Adipocyte (in vitro differentiated cells): ENCODE results near the gene HADHB.
A peak's percentile ranks its signal among the peaks of the same experiment; 100 is the strongest.
"Not testable (repeated sequence)": the region's sequence is repeated elsewhere in the genome, so short reads cannot be mapped to it uniquely, and the experiment has no call there.

Experiments
- DNase-seq: peaks from one replicate; pipeline ENCODE4 v3.0.0-alpha.2; 2015; ENCODE audit warnings: low read depth
- H3K27me3 ChIP-seq: replicated peaks from 2 replicates; pipeline ENCODE4 v1.7.0; 2013; ENCODE audit warnings: mild to moderate bottlenecking, low read length, moderate library complexity; ENCODE audit not compliant: control insufficient read depth, insufficient read depth
- H3K36me3 ChIP-seq: 2 replicates; pipeline ENCODE4 v1.7.0; 2013; ENCODE audit warnings: low read length, mild to moderate bottlenecking, moderate library complexity; ENCODE audit not compliant: control insufficient read depth, insufficient read depth, severe bottlenecking
- H3K4me1 ChIP-seq: 2 replicates; pipeline ENCODE4 v1.7.0; 2013; ENCODE audit warnings: mild to moderate bottlenecking, low read length, moderate library complexity; ENCODE audit not compliant: control insufficient read depth, insufficient read depth
- H3K4me3 ChIP-seq: 2 replicates; pipeline ENCODE4 v1.7.0; 2013; ENCODE audit warnings: mild to moderate bottlenecking, low read length, moderate library complexity
- H3K9ac ChIP-seq: 2 replicates; pipeline ENCODE4 v1.7.0; 2013; ENCODE audit warnings: mild to moderate bottlenecking, low read length, moderate library complexity
- H3K9me3 ChIP-seq: 2 replicates; pipeline ENCODE4 v1.7.0; 2013; ENCODE audit warnings: mild to moderate bottlenecking, low read length, moderate library complexity; ENCODE audit not compliant: control insufficient read depth

Gene HADHB

GRCh38 chr2:26316845-26317244, 72.1 kb downstream of the HADHB start:
- Histone ChIP-seq H3K9me3 (no peaks in the 10 kb centered on the region), H3K4me3 (no peak overlapping the region), H3K9ac (no peak overlapping the region), H3K4me1 (peaks cover 8% of the 10 kb centered on the region), H3K27me3 (peaks cover 16% of the 10 kb centered on the region), H3K36me3 (no peaks in the 10 kb centered on the region)
- DNase-seq, result no peak

GRCh38 chr2:26317377-26318105, 72.8 kb downstream of the HADHB start:
- Histone ChIP-seq H3K9ac (no peak overlapping the region), H3K36me3 (no peaks in the 10 kb centered on the region), H3K27me3 (peaks cover 16% of the 10 kb centered on the region), H3K4me1 (peaks cover 8% of the 10 kb centered on the region), H3K9me3 (no peaks in the 10 kb centered on the region), H3K4me3 (no peak overlapping the region)
- DNase-seq, result peak; percentile 8

GRCh38 chr2:26318950-26319349, 74.2 kb downstream of the HADHB start:
- no peaks in the 10 kb centered on the region for H3K9me3 ChIP-seq
- no peaks in the 10 kb centered on the region for H3K36me3 ChIP-seq
- peaks cover 8% of the 10 kb centered on the region for H3K4me1 ChIP-seq
- H3K27me3 ChIP-seq, result peaks cover 16% of the 10 kb centered on the region
- no peak for DNase-seq
- no peak overlapping the region for H3K9ac ChIP-seq
- no peak overlapping the region for H3K4me3 ChIP-seq

- H3K4me1 ChIP-seq, result peaks cover 21% of the 10 kb centered on the region
- not testable (repeated sequence) for H3K36me3 ChIP-seq, H3K27me3 ChIP-seq, DNase-seq, H3K4me3 ChIP-seq, H3K9ac ChIP-seq, H3K9me3 ChIP-seq
Observed at GRCh38 chr2:26324479-26324878, 79.7 kb downstream of the HADHB start.

GRCh38 chr2:26324903-26325302, 80.2 kb downstream of the HADHB start:
- no peaks in the 10 kb centered on the region for H3K9me3 ChIP-seq
- H3K9ac ChIP-seq, result no peak overlapping the region
- H3K4me1 ChIP-seq, result peaks cover 21% of the 10 kb centered on the region
- H3K4me3 ChIP-seq, result no peak overlapping the region
- no peak for DNase-seq
- no peaks in the 10 kb centered on the region for H3K27me3 ChIP-seq
- H3K36me3 ChIP-seq, result no peaks in the 10 kb centered on the region

- Histone ChIP-seq H3K9me3 (no peaks in the 10 kb centered on the region), H3K9ac (no peak overlapping the region), H3K4me1 (peaks cover 27% of the 10 kb centered on the region), H3K36me3 (no peaks in the 10 kb centered on the region), H3K4me3 (no peak overlapping the region), H3K27me3 (no peaks in the 10 kb centered on the region)
- no peak for DNase-seq
Observed at GRCh38 chr2:26325851-26326250, 81.1 kb downstream of the HADHB start.

- no peaks in the 10 kb centered on the region for H3K9me3 ChIP-seq
- H3K36me3 ChIP-seq, result no peaks in the 10 kb centered on the region
- peaks cover 27% of the 10 kb centered on the region for H3K4me1 ChIP-seq
- no peaks in the 10 kb centered on the region for H3K27me3 ChIP-seq
- no peak overlapping the region for H3K4me3 ChIP-seq
- no peak overlapping the region for H3K9ac ChIP-seq
- no peak for DNase-seq
Observed at GRCh38 chr2:26326514-26326913, 81.8 kb downstream of the HADHB start.

GRCh38 chr2:26327291-26328272, 82.8 kb downstream of the HADHB start:
- peak; percentile 67 for DNase-seq
- no peak overlapping the region for H3K4me3 ChIP-seq
- no peaks in the 10 kb centered on the region for H3K27me3 ChIP-seq
- H3K4me1 ChIP-seq, result peaks cover 27% of the 10 kb centered on the region
- no peaks in the 10 kb centered on the region for H3K36me3 ChIP-seq
- H3K9me3 ChIP-seq, result no peaks in the 10 kb centered on the region
- H3K9ac ChIP-seq, result peak overlapping the region; percentile 11

GRCh38 chr2:26329083-26329482, 84.3 kb downstream of the HADHB start:
- not testable (repeated sequence) for H3K27me3 ChIP-seq

GRCh38 chr2:26330114-26330549, 85.4 kb downstream of the HADHB start:
- no peaks in the 10 kb centered on the region for H3K9me3 ChIP-seq
- no peak overlapping the region for H3K4me3 ChIP-seq
- no peaks in the 10 kb centered on the region for H3K27me3 ChIP-seq
- peak; percentile 95 for DNase-seq
- H3K36me3 ChIP-seq, result no peaks in the 10 kb centered on the region
- H3K9ac ChIP-seq, result peak overlapping the region; percentile 36
- peaks cover 27% of the 10 kb centered on the region for H3K4me1 ChIP-seq

More at GRCh38 chr2:26329083-26329482, 84.3 kb downstream of the HADHB start:
- H3K4me3 ChIP-seq, H3K9ac ChIP-seq, DNase-seq, H3K9me3 ChIP-seq, H3K36me3 ChIP-seq: not testable (repeated sequence)
- H3K4me1 ChIP-seq, result peaks cover 27% of the 10 kb centered on the region

GRCh38 chr2:26330604-26331003, 85.9 kb downstream of the HADHB start:
- Histone ChIP-seq H3K9me3 (no peaks in the 10 kb centered on the region), H3K9ac (peak overlapping the region; percentile 36), H3K4me3 (no peak overlapping the region), H3K27me3 (no peaks in the 10 kb centered on the region), H3K4me1 (peaks cover 27% of the 10 kb centered on the region), H3K36me3 (no peaks in the 10 kb centered on the region)
- peak; percentile 19 for DNase-seq
